WI38 (cell line): ENCODE measurements around the gene GAMT.

ENCODE experiments used
- H3K4me3 ChIP-seq: 2 replicates; pipeline ENCODE4 v1.5.1; 2011; ENCODE audit warnings: low read depth, mild to moderate bottlenecking, control low read depth, low read length
- CTCF ChIP-seq: IDR thresholded peaks from 2 replicates; pipeline ENCODE4 v1.5.1; 2012; ENCODE audit warnings: low read depth, mild to moderate bottlenecking, control low read depth, low read length

The GAMT gene

GRCh38 chr19:1392407-1392806 lies 8.9 kb downstream of the GAMT start:
- no peak overlapping the region for H3K4me3 ChIP-seq
- TF ChIP-seq CTCF: no peak

- TF ChIP-seq CTCF: no peak
- H3K4me3 ChIP-seq: no peak overlapping the region
Measured at GRCh38 chr19:1390890-1391423, 10.4 kb downstream of the GAMT start.

GRCh38 chr19:1389033-1389940 lies 12.1 kb downstream of the GAMT start:
- no peak for TF ChIP-seq CTCF
- H3K4me3 ChIP-seq: no peak overlapping the region

GRCh38 chr19:1388637-1389026 lies 12.7 kb downstream of the GAMT start:
- TF ChIP-seq CTCF: no peak
- H3K4me3 ChIP-seq: no peak overlapping the region

- no peak for TF ChIP-seq CTCF
- no peak overlapping the region for H3K4me3 ChIP-seq
Measured at GRCh38 chr19:1387684-1388636, 13.4 kb downstream of the GAMT start.

- TF ChIP-seq CTCF: no peak
- no peak overlapping the region for H3K4me3 ChIP-seq
Measured at GRCh38 chr19:1386945-1387683, 14.2 kb downstream of the GAMT start.
